B cell (primary cell): Measurements from ENCODE around the gene RHOT2. TPM values are rescaled to one million over a fixed set of nuclear protein-coding genes. Genes with fewer than 3 reads are reported as not detected.

ENCODE experiments used
- ATAC-seq: fragments of 200-7000 bp; cut with Tn5 transposase; one replicate; pipeline ENCODE4 v1.10.0; 2021; ENCODE audit warnings: low read depth, mild to moderate bottlenecking, moderate number of reproducible peaks, moderate library complexity
- CTCF ChIA-PET: fragments of 350-600 bp; sonication (Branson Sonifier 250); formaldehyde crosslinking; loops from one replicate; lab custom pipeline; 2021; ENCODE audit warnings: antibody characterized with exemption, inconsistent platforms; lab: Charles Lee
- POLR2A ChIA-PET: fragments of 350-600 bp; sonication (Branson Sonifier 250); formaldehyde crosslinking; loops from one replicate; lab custom pipeline; 2021; ENCODE audit warnings: antibody characterized with exemption; lab: Charles Lee
- DNase-seq: peaks from one replicate; pipeline ENCODE4 v3.0.0; 2013
- H2AFZ ChIP-seq: 2 replicates; pipeline ENCODE4 v1.6.1; 2012; ENCODE audit warnings: mild to moderate bottlenecking, low read depth, low read length; ENCODE audit not compliant: insufficient read depth, poor library complexity, severe bottlenecking
- H3K27ac ChIP-seq, 2 donors: 1 replicate in 1 of 2; 2 replicates in 1 of 2; pipeline ENCODE4 v1.5.1; 2012 to 2013; ENCODE audit warnings: low read length in 2 of 2, mild to moderate bottlenecking in 2 of 2, moderate library complexity in 1 of 2
- H3K27me3 ChIP-seq, 4 experiments: fragments of 200-600 bp in 1 of 4; sonication (generic) in 1 of 4; replicated peaks in 1 of 4; 1 replicate in 2 of 4; 2 replicates in 2 of 4; pipeline versions ENCODE4 v1.6.1 to v1.7.0; 2013 to 2016; ENCODE audit warnings: low read length in 3 of 4, mild to moderate bottlenecking in 2 of 4, mixed read lengths in 1 of 4, moderate library complexity in 1 of 4; ENCODE audit not compliant: insufficient read depth in 4 of 4, control insufficient read depth in 3 of 4; ENCODE audit errors: control extremely low read depth in 1 of 4
- H3K36me3 ChIP-seq, 2 experiments: replicated peaks in 1 of 2; 1 replicate in 1 of 2; 2 replicates in 1 of 2; pipeline versions ENCODE4 v1.6.1 to v1.7.1; 2013; ENCODE audit warnings: low read length in 1 of 2; ENCODE audit not compliant: insufficient read depth in 2 of 2, control insufficient read depth in 1 of 2; ENCODE audit errors: control extremely low read depth in 1 of 2, extremely low read depth in 1 of 2
- H3K4me1 ChIP-seq, 2 donors: fragments of 200-600 bp in 1 of 2; sonication (generic) in 1 of 2; 1 replicate in 1 of 2; 2 replicates in 1 of 2; pipeline versions ENCODE4 v1.5.1 to v1.6.1; 2013 to 2017; ENCODE audit warnings: low read length in 2 of 2; ENCODE audit not compliant: control insufficient read depth in 2 of 2, insufficient read depth in 2 of 2
- H3K4me2 ChIP-seq: replicated peaks from 2 replicates; pipeline ENCODE3; 2012; ENCODE audit warnings: mild to moderate bottlenecking, low read depth, low read length; ENCODE audit not compliant: poor library complexity, severe bottlenecking
- H3K4me3 ChIP-seq, 5 experiments: fragments of 200-600 bp in 1 of 5; sonication (generic) in 1 of 5; 1 replicate in 3 of 5; 2 replicates in 2 of 5; pipeline versions ENCODE4 v1.5.1 to v1.7.0; 2011 to 2016; ENCODE audit warnings: low read length in 4 of 5, mild to moderate bottlenecking in 4 of 5, low read depth in 2 of 5, control low read depth in 1 of 5, moderate library complexity in 1 of 5; ENCODE audit not compliant: insufficient read depth in 1 of 5; ENCODE audit errors: control extremely low read depth in 1 of 5, extremely low read depth in 1 of 5
- H3K79me2 ChIP-seq: fragments of 200-600 bp; sonication (generic); one replicate; pipeline ENCODE4 v1.6.0; 2016; ENCODE audit warnings: low read length; ENCODE audit not compliant: control insufficient read depth, insufficient read depth
- H3K9ac ChIP-seq: fragments of 200-600 bp; sonication (generic); 2 replicates; pipeline ENCODE4 v1.6.1; 2017; ENCODE audit warnings: mild to moderate bottlenecking, low read length, moderate library complexity
- H3K9me3 ChIP-seq, 3 donors: one replicate each; pipeline versions ENCODE4 v1.6.1 to v1.7.1; 2013; ENCODE audit warnings: low read length in 2 of 3; ENCODE audit not compliant: control insufficient read depth in 2 of 3, insufficient read depth in 1 of 3; ENCODE audit errors: control extremely low read depth in 1 of 3
- H4K20me1 ChIP-seq: 2 replicates; pipeline ENCODE4 v1.6.0; 2012; ENCODE audit warnings: mild to moderate bottlenecking, low read length; ENCODE audit not compliant: insufficient read depth, control insufficient read depth, poor library complexity, severe bottlenecking
- H3K27ac Mint-ChIP-seq: one replicate; pipeline ENCODE4 v1.8.0; 2021; ENCODE audit warnings: mixed read lengths
- H3K27me3 Mint-ChIP-seq: one replicate; pipeline ENCODE4 v1.8.0; 2021; ENCODE audit warnings: mixed read lengths
- H3K4me1 Mint-ChIP-seq: one replicate; pipeline ENCODE4 v1.8.0; 2021; ENCODE audit warnings: mixed read lengths
- H3K4me3 Mint-ChIP-seq: one replicate; pipeline ENCODE4 v1.8.0; 2021; ENCODE audit warnings: mixed read lengths
- H3K9me3 Mint-ChIP-seq: one replicate; pipeline ENCODE4 v1.8.0; 2022; ENCODE audit warnings: mixed read lengths; ENCODE audit not compliant: insufficient read depth
- EZH2 ChIP-seq: IDR thresholded peaks from 2 replicates; pipeline ENCODE4 v1.6.1; 2012; ENCODE audit warnings: borderline replicate concordance, low read depth, mild to moderate bottlenecking, moderate library complexity, low read length; ENCODE audit not compliant: insufficient read depth, poor library complexity, severe bottlenecking
- WGBS: methylation state at CpG from one replicate; pipeline ENCODE4 v1.1.5; 2013; ENCODE audit warnings: missing lambda C conversion rate; ENCODE audit not compliant: insufficient coverage; 5-methylcytosine and 5-hydroxymethylcytosine counted together
- intact Hi-C: fragments of 100-400 bp; cut with micrococcal nuclease; formaldehyde crosslinking; loops from one replicate; pipeline ENCODE4 v1.10.0; 2022
- polyA plus RNA-seq: library from polyadenylated mRNA; depleted of rRNA; stranded (reverse); fragments of >200 nt; gene quantifications from 2 replicates; pipeline ENCODE4 v1.2.3, GENCODE V29; 2012
- total RNA-seq, 2 donors: library from RNA; stranded (reverse); fragments of 120-200 nt in 1 of 2; gene quantifications; 1 replicate in 1 of 2; 2 replicates in 1 of 2; pipeline versions ENCODE4 v1.2.3 to v1.2.4, GENCODE V29; 2013 to 2022
- TF ChIP-seq, protein P1 (sequence below): fragments of 200-600 bp; IDR thresholded peaks from one replicate; pipeline ENCODE4 v1.8.0; 2022; ENCODE audit warnings: antibody characterized with exemption, mild to moderate bottlenecking

The RHOT2 gene
- total and polyA plus RNA-seq, 2 donors (not counting 1 experiment from before 2014, with no cell fraction given) = 207 to 461 TPM

- H3K9ac ChIP-seq = no peak overlapping the region
- Mint-ChIP-seq H3K9me3 (no peaks in the 10 kb centered on the region), H3K4me1 (peaks cover 7% of the 10 kb centered on the region), H3K4me3 (no peak overlapping the region), H3K27ac (no peak overlapping the region), H3K27me3 (no peaks in the 10 kb centered on the region)
- no peak for TF ChIP-seq EZH2
- TF ChIP-seq, protein P1, sequence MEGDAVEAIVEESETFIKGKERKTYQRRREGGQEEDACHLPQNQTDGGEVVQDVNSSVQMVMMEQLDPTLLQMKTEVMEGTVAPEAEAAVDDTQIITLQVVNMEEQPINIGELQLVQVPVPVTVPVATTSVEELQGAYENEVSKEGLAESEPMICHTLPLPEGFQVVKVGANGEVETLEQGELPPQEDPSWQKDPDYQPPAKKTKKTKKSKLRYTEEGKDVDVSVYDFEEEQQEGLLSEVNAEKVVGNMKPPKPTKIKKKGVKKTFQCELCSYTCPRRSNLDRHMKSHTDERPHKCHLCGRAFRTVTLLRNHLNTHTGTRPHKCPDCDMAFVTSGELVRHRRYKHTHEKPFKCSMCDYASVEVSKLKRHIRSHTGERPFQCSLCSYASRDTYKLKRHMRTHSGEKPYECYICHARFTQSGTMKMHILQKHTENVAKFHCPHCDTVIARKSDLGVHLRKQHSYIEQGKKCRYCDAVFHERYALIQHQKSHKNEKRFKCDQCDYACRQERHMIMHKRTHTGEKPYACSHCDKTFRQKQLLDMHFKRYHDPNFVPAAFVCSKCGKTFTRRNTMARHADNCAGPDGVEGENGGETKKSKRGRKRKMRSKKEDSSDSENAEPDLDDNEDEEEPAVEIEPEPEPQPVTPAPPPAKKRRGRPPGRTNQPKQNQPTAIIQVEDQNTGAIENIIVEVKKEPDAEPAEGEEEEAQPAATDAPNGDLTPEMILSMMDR = no peak
- no peak overlapping the region for H2AFZ ChIP-seq
- H3K27me3 ChIP-seq = no peaks in the 10 kb centered on the region
- H3K36me3 ChIP-seq = peaks cover 0 to 9% of the 10 kb centered on the region in 2 experiments
- peaks cover 10% of the 10 kb centered on the region for H3K79me2 ChIP-seq
- H4K20me1 ChIP-seq = peaks cover 13% of the 10 kb centered on the region
- DNase-seq (no peak), ATAC-seq (no peak)
- POLR2A ChIA-PET = no interaction called here
- CTCF ChIA-PET = no interaction called here
- H3K27ac ChIP-seq = no peak overlapping the region
- intact Hi-C loops = no loop called here
- H3K4me2 ChIP-seq = no peak overlapping the region
- H3K4me3 ChIP-seq = no peak overlapping the region
- peaks cover 6 to 11% of the 10 kb centered on the region in 2 donors for H3K4me1 ChIP-seq
- 74% methylated on average over 7 of the region's 9 CpGs for WGBS
- H3K9me3 ChIP-seq = no peaks in the 10 kb centered on the region
Observed at GRCh38 chr16:631808-632358, 36.0 kb upstream of the RHOT2 start.

- POLR2A ChIA-PET = no interaction called here
- Histone ChIP-seq H3K27me3 (no peaks in the 10 kb centered on the region), H4K20me1 (peaks cover 13% of the 10 kb centered on the region), H3K9ac (no peak overlapping the region), H3K4me2 (no peak overlapping the region), H3K79me2 (peaks cover 10% of the 10 kb centered on the region), H3K4me1 (peaks cover 6 to 16% of the 10 kb centered on the region in 2 donors), H3K36me3 (peaks cover 0 to 3% of the 10 kb centered on the region in 2 experiments), H2AFZ (no peak overlapping the region), H3K27ac (no peak overlapping the region), H3K4me3 (no peak overlapping the region), H3K9me3 (no peaks in the 10 kb centered on the region)
- TF ChIP-seq EZH2 = no peak
- TF ChIP-seq, protein P1 = no peak
- no peak for ATAC-seq
- intact Hi-C loops = no loop called here
- CTCF ChIA-PET = no interaction called here
- Mint-ChIP-seq H3K27ac (no peak overlapping the region), H3K4me3 (no peak overlapping the region), H3K9me3 (no peaks in the 10 kb centered on the region), H3K4me1 (peaks cover 11% of the 10 kb centered on the region), H3K27me3 (no peaks in the 10 kb centered on the region)
- DNase-seq = peak; percentile 17
- WGBS = 97% methylated on average over 65 of the region's 67 CpGs
Observed at GRCh38 chr16:632486-633335, 35.2 kb upstream of the RHOT2 start.
